ENCODE measurements around the gene RBBP7.
A peak's percentile ranks its signal among the peaks of the same experiment; 100 is the strongest.

GRCh38 chrX:16869393-16870094 is 618 bp downstream of the RBBP7 start:
- no peak for TF ChIP-seq CTCF (IDR thresholded peaks at IDR 0.05; ENCODE audit: extremely low read depth in 1 of 2, insufficient read depth in 1 of 2, low read depth in 1 of 2, low read length in 2 of 2)
- TF ChIP-seq POLR2A (IDR thresholded peaks at IDR 0.05; ENCODE audit: low read depth, low read length), result no peak
- TF ChIP-seq EZH2 (IDR thresholded peaks at IDR 0.05; ENCODE audit: borderline replicate concordance, low read depth, low read length, severe bottlenecking), result no peak
- TF ChIP-seq GATA2 (IDR thresholded peaks at IDR 0.05; ENCODE audit: insufficient read depth, insufficient read length, low read depth, low read length), result no peak
- no peak for TF ChIP-seq JUN (IDR thresholded peaks at IDR 0.05; ENCODE audit: borderline replicate concordance, insufficient read depth, insufficient read length, low read depth)
- TF ChIP-seq POLR2AphosphoS5 (IDR thresholded peaks at IDR 0.05; ENCODE audit: insufficient read depth, low read depth, low read length), result peak; percentile 25

All from endothelial cell of umbilical vein (primary cell).